ENCODE results near the gene RNU7-1.

Gene RNU7-1

GRCh38 chr12:6965026-6965661 lies 21.5 kb downstream of the RNU7-1 start:
- DNase-seq (ENCODE audit: low spot score), result peak; percentile 94

DNA sequence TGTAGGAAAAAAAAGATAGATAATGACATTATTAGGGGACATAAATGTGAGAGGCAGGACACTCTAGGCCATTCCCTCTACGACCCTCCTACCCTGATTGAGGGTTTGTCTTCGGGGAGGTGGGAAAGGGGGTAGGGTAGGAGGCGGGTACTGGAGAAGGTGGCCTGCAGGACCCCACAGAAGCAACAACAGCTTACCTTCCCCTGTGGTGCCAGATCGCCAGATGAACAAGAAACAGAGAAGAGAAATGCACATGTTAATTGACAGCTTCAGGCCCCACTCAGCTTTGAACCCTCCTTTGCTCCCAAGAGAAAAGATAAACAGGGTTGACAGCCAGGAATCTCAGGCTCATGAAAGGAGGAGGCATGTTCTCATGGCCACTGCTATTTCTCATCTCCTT lies 22.1 kb downstream of the RNU7-1 start:
- no peak for DNase-seq (ENCODE audit: low spot score)

DNA sequence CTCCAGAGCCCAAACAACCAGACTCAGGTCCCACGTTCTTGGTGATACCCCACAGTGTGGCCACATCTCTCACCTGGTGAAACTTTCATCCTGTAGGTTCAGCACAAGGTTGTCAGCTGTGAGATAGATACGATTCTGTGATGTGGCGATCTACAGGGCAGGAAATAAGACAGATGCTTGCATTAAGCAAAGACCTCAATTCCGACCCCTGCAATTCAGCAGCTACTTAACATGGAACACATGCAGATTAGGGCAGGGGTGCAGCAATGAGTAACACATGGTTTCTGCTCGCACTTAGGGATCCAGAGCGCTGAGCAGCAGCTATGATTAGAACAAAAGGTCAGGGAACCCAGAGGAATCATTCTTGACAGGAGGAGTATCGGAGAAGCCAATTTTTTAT lies 22.7 kb downstream of the RNU7-1 start:
- DNase-seq (ENCODE audit: low spot score), result no peak

GRCh38 chr12:6967651-6968100 lies 24.1 kb downstream of the RNU7-1 start:
- no peak for DNase-seq (ENCODE audit: low spot score)

DNA sequence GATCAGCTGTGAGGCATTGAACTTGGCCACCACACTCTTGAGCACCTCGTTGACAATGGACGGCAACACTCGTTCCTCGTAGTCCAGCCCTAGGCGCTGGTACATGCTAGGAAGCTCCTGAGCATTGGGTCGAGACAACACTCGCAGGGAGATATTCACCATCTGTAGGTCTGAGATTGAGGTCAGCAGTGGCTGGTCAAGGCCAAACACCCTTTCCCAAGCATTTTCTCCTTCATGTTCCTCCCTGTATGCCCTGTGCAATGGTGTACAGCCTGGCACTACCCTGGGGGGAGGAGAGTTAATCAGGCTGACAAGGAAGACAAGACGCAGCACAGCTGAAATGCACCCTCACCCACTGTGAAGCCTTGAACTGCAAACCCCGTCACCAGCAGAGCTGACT lies 24.8 kb downstream of the RNU7-1 start:
- DNase-seq (ENCODE audit: low spot score), result no peak

GRCh38 chr12:6970096-6970527 lies 26.5 kb downstream of the RNU7-1 start:
- peak; percentile 32 for DNase-seq (ENCODE audit: low spot score)

- DNase-seq (ENCODE audit: low spot score), result no peak
Measured at GRCh38 chr12:6974180-6974579, 30.6 kb downstream of the RNU7-1 start.

DNA sequence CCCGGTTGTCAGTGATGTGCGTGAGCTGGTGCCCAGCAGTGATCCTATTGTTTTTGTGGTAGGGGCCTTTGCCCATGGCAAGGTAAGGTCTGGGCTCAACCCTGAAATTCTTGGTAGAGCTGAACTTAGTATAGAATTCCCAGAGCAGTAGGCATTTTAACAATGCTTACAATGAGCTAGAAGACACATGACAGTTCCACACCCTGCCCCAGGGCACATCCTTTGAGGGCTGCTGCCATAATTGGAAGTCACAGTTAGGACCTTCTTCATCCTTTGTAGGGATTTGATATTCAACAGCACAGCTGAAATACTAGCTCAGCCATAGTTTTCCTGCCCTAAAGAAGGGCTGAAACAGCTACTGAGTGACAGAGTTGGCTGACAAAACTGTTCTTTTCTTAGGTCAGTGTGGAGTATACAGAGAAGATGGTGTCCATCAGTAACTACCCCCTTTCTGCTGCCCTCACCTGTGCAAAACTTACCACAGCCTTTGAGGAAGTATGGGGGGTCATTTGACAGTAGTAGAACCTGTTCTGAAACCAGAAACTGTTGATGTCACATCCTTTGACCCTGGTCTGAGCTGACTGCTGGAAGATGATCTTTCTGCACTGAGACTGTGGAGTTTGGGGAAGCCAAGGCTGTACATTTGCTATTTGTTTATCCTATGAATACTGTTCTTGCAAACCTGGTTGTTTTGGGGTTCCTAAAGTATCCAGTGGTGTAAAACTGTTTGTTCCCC lies 31.8 kb downstream of the RNU7-1 start:
- no peak for DNase-seq (ENCODE audit: low spot score)

DNA sequence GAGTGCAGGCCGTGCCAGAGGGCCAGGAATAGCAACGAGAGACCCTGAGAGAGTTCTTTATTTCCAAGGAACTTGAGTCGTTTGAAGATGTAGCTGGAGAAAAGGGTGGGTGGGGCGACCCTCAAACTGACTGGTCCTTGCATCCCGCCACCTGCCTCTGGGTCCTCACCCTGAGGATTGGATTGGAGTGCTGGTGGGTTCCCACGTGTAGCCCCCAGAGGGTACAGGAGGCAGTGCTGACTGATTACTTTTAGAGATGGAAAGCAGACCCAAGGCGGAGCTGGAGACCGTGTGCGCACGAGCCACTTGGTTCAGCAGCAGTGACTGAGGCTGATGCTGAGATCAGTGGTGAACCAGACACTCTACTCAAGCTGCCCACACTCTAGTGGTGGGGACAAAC lies 34.0 kb downstream of the RNU7-1 start:
- DNase-seq (ENCODE audit: low spot score), result no peak

DNA sequence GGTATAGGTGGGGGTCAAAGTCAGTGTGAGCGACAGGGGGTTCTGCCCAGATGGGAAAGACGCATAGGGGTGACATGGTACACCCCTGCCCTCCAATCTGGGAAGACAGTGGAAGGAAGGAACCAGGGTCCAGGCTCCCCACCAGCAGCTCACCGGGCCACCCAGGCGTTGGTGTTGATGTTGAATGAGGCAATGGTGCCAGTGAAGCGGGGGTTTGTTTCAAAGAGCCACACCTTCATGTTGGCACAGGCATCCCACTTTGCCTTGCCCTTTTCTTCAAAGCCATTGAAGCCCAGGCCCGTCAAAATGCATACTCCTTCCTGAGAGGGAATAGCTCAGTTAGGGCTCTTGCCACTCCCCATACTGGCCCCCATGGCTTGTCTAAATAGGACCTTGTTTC lies 34.6 kb downstream of the RNU7-1 start:
- DNase-seq (ENCODE audit: low spot score), result no peak

DNA sequence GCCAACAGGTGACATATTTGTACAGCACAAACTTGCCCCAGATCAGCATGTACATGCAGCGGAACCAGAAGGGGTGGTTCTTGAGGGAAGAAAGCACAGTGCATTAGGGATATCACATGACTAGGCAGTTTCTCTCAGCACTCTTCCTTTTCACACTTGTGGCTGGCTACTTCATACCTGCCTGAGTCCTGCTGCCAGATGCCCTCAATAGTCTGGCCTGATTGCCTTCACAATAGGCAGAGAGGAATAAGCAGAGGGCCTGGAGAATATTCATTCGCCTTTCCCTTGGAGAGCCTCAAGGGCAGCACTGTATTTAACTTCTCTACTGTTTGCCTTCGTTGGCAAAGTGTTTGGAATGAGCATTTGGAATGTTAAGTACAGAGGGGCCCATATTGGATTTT lies 35.0 kb downstream of the RNU7-1 start:
- DNase-seq (ENCODE audit: low spot score), result no peak

GRCh38 chr12:6979021-6979420 lies 35.4 kb downstream of the RNU7-1 start:
- no peak for DNase-seq (ENCODE audit: low spot score)

DNA sequence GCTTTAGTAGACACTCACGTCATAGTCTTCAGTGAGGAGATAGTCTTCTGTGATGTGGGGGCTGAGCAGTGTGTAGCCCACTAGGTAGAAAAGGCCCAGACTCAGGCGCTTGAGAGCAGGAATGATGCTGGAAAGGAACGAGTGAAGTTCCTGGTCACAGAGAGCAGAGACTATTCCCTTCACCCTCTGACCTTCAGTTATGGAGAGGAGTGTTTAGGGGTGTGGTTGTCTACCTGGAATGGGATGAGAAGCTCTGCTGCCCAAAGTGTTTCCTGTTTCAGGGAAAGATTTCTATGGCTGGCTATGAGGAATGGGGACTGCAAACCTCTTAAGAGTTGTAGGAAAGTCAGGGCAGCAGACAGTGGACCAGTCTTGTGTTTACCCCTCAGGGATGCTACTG lies 35.8 kb downstream of the RNU7-1 start:
- no peak for DNase-seq (ENCODE audit: low spot score)

DNA sequence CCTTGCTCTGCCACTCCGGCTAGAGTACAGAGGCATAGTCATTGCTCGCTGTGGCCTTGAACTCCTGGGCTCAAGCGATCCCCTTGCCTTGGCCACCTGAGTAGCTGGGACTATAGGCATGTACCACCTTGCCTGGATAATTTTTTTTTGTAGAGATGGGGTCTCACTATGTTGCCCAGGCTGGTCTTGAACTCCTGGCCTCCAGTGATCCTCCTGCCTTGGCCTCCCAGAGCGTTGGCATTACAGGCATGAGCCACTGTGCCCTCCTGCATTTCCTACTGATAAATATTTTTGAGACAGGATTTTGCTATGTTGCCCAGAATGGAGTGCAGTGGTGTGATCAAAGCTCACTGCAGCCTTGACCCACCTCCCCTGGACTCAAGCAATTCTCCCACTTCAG lies 36.5 kb downstream of the RNU7-1 start:
- DNase-seq (ENCODE audit: low spot score), result no peak

DNA sequence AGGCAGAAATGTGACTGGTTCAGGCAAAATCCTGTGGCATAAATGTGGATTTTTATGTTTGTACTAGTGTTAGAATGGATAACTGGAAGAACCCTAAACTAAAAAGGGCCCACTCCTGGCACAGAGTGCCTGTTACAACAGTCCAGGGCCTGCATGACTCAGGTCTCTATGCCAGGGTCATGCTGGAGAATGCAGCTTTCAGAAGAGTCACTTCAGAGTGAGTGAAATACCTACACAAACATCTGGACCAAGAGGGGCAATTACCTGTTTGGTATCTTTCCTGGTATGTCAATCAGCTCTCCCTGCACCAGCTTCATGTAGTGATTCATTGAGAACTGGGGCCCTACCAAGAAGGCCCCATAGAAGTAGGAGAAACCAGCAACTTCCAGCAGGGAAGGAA lies 37.1 kb downstream of the RNU7-1 start:
- DNase-seq (ENCODE audit: low spot score), result no peak

DNA sequence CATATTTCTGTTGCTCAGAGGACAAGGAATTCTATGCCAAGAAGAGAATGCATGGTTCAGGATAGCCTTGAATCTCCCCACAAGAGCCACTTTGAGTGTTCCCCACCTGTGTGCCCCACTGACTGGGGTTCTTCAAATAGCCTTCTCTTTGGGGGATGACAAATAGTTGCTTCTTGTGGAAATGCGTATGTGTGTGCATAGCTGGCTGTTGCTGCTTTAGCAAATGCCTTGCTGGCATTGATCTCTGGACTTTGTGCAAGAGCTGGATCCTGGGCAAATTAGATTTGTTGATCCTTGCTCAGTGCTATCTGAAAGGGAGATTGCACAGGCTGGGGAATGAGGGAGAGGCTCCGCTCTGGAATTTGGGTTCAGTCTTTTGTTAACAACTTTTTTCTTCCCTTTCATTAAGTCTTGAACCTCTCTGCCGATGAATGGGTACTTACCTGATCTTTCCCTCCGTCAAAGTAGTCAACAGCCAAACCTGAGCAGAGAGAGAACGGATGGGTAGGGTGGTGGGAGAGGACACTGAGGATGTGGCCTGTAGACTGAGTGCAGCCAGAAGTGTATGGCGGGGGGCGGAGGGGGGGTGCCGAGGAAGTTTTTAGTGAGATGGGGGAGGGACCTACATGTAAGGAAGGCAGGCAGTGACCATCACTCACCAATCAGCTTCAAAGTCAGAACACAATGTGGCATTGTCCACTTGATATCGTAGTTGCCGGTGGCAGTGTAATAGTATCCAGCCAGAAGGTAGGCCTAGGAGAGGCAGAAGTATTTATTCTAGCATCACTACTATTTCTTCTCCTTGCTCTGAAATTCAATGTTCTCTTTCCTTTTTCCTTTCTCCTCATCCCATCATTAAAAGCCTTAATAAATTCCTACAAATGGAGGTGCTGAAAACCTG lies 37.8 kb downstream of the RNU7-1 start:
- no peak for DNase-seq (ENCODE audit: low spot score)

DNA sequence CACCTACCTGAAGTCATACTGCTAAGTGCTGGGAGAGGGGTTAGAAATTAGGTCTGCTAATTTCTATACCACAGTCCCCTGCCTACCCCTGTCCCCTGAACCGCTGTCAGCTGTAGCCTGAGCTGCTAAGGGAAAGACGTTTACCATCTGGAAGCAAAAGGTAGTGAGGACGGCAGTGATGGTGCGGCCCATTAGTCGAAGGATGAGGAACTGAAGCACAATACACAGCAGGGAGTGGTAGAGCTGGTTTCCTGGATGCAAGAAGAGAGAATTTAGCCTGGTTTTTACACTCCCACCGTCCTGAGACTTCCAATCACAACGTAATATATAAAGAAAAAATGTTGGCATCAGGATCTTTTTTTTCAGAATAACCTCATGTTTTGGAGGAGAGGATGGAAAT lies 38.9 kb downstream of the RNU7-1 start:
- DNase-seq (ENCODE audit: low spot score), result no peak

- no peak for DNase-seq (ENCODE audit: low spot score)
Measured at GRCh38 chr12:6987956-6988553, 44.4 kb downstream of the RNU7-1 start.

Measured in Ammon's horn (tissue), 1 donor.